Lung microvascular endothelial cell (primary cell): ENCODE measurements around the gene PKHD1. TPM values are rescaled to one million over a fixed set of nuclear protein-coding genes. Genes with fewer than 3 reads are reported as not detected.
"Not testable (repeated sequence)": the region's sequence is repeated elsewhere in the genome, so short reads cannot be mapped to it uniquely, and the experiment has no call there.

Experiments used
- DNase-seq, 2 donors: peaks; one replicate each; pipeline versions ENCODE4 v3.0.0 to v3.0.0-alpha.2; 2010; ENCODE audit warnings: low read depth in 2 of 2
- total RNA-seq: library from RNA; depleted of rRNA; stranded (reverse); fragments of >200 nt; gene quantifications from 2 replicates; pipeline ENCODE4 v1.2.1, GENCODE V29; 2014

The PKHD1 gene
- total RNA-seq, 1 donor from 2014 or later = not detected

DNA sequence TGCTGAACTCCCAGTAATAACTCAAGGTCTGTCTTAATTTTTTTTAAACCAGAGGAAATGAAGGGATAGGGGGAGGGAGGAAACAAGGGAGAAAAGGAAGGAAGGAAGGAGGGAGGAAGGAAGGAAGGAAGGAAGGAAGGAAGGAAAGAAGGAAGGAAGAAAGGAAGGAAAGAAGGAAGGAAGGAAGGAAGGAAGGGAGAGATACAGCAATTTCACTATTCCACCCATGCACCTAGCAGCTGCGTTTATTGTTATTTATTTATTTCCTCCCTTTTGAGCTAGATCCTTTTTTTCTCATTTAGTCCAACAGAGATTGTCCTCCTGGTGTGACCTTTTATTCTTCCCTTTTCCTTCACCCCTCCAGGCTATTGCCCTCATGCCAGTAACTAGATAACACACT, 97.6 kb downstream of the PKHD1 start:
- no peak for DNase-seq

DNA sequence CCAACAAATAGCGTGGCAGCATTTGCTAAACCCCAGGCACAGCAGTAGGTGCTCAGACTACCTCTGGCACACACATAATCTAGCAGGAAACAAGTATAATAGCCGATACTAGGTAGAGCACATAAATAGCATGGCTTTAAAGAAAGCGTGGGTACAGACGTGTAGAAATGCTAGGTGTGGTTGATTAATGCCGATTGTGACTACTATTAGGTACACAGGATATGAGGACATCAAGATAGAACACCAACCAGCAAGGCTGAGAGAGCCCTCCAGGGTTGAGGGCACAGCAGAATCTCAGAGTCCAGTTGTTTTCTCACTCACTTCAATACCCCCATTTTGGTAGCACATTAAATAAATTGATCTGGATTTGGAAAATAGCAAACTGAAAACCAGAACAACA, 100.5 kb downstream of the PKHD1 start:
- no peak for DNase-seq

DNA sequence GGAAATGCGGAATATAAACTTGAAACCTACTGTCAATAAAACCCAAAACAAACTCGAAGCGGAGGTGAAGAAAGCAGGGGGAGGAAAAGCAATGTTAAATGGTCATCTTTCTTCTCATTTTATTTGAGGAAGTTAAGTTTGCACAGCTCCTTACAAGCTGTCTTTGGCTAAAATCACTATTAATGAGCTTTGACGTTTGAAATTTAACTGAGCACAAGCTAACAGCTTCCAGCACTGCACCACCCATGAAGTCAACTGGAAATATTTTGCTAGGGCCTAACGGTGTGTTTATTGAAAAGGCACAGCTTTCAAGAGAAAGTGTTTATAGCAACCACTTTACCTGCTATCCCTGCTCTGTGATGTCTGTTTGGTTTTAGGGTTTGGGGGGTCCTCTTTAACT, 103.8 kb downstream of the PKHD1 start:
- no peak for DNase-seq

DNA sequence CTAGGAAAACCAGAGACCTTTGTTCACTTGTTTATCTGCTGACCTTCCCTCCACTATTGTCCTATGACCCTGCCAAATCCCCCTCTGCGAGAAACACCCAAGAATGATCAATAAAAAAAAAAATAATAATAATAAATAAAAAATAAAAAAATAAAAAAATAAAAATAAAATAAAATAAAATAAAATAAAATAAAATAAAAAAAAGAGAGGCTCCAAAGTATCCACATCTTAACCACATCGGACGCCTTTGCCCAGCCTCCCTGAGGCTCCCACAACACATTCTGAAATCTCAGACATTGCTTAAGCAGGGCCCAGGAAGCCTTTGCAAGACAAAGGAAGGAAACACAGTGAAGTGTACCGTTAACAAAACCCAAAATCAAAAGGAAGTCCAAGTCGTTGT, 104.7 kb downstream of the PKHD1 start:
- not testable (repeated sequence) for DNase-seq

DNA sequence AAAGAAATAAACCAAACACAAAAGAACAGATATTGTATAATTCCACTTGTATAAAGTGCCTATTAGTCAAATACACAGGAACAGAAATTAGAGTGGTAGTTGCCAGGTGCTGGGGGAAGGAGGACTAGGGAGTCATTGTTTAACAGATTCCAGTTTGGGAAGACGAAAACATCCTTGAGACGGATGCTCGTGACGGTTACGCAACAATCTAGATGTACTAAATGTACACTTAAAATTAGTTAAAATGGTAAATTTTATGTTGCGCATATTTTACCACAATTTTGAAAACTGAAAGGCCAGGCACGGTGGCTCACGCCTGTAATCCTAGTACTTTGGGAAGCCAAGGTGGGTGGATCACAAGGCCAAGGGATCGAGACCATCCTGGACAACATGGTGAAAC, 111.0 kb downstream of the PKHD1 start:
- no peak for DNase-seq

DNA sequence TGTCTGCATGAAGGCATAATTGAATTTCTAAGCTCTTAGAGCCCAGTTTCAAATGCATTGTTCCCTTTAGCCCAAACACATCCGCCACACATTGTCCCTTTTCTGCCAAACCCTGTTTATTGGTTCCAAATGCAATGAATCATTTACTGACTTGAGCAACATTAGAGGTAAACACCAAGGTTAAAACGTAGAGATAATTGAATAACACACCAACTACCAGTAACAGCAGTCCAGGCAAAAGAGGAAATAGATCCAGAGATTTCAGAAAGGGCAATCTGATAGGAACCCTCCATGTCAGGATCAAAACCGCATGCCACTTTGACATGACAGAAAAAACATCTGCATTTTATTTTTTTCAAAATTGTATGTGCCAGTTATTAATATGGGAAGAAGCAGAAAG, 114.8 kb downstream of the PKHD1 start:
- no peak for DNase-seq

DNA sequence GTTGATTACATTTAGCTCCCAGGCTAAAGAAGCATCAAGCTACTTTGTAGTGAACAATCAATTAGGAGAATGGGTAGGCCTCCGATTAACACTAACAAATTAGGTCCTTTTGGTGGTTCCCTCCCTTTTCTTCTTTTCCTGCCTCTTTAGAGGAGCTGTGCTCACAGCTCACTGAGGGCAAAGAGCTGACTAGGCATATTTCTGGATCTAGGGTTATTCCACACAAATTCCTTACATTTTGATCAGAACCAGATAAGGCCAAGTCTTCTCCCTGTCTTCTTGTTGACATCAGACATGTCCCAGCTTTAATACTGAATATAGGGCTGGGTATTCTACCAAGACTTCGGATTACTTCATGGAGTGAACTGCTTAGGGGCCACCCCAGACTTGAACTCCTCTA, 119.1 kb downstream of the PKHD1 start:
- DNase-seq = no peak

DNA sequence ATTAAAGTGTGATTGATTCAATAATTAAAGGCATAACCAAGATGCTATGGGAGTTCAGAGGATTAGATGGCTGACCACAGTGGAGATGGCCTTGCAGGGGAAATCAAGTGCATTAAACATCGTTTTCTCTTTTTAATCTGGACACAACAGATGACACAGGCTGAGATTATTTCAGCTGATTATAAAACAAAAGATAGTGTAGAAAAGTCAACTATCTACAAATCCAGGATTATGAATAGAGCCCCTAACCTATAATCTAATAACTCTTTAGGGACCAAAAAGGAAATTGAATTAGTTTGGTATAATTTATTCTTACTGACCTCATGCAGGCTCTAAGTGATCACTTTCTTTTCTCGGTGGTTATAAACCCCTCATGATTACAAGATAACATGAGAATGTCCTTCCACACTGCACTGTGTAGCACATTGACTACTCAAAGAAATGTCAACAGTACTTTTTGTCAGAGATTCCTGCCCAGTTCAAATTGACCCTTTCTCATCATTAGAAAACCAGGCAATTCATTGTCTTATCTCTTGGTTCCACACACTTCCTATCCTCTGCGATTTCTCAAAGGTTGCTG, 122.1 kb downstream of the PKHD1 start:
- DNase-seq = no peak

DNA sequence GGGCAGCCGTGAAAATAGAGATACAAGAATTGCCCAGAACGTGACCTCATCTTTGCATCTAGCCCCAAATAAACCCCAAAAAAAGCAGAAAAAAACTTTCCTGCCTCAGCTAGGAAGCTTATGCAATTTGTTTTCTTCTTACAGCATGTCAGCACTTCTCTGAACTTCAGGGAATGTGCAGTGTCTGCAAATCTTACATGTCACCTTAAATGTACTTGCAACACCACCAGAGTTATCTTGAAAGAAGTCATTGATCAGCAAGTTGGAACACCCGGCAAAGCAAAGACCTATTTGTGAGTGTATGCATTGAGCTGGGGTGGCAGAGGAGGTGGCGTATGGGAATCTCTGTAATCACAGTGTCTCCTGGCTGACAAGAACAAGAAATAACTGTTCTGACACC, 123.4 kb downstream of the PKHD1 start:
- DNase-seq = no peak

DNA sequence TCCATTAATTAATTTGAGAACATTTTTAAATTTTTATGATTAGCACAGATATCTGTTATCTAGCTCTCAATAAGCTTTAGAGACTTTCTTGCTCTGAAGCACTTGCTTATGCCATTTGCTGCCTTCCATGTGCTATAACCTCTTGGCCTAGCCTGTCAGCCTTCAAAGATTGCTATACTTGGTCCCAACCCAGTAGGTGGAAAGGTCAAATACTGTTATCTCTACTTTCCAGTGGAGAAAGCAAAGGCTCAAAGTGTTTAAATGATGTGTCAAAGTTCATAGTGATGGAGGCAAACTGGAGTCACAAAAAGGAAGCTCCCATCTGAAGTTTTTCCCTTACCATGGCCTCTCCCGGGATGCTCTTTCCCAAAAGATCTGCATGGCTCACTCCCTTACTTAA, 125.1 kb downstream of the PKHD1 start:
- no peak for DNase-seq

DNA sequence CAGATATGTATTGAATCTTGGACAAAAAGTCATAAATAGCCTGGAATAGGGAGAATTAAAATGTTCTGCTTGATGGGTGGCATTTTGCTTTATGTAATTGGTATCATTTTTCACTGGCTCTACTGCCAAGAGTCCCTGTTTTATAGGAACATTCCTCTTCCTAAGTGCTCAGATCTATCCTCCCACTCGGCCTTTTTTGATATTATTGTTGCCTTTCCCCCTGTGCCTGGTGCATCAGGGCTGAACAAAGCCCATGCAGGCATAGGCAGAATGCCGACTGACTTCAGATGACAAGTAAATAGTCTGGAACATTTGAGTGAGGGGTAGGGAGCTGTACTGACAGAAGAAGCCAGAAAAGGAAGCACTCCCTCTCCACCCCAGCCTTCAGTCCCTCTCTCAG, 127.0 kb downstream of the PKHD1 start:
- no peak for DNase-seq

DNA sequence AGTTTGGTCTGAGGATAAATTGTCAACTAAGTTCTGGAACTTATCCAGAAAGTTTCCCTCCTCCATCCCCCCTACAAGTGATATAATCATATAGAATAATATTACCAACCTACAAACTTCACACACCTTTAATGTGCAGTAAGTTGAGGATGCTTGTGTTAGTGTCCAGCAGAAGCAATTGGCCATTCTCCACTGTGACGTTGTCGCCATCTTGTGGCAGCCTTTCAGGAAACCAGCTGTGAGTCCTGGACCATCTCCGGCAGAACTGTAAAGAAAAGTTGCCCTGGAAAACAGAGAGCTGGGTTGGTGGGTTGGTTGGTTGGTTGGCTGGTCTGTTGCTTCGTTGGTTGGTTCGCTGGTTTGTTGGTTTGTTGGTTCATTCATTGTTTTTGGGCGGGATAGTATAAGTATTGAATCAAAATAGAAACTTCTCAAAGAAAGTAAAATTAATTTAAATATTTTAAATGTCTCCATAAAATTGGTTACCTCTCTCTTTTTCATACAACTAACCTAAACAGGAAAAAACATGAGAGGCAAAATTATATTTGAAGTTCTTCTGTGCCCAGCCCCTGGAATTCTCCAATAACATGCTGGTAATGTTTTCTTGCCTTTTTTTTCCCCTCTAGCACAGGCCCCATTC, 127.5 kb downstream of the PKHD1 start:
- peak; percentile 69 to 79 for DNase-seq

DNA sequence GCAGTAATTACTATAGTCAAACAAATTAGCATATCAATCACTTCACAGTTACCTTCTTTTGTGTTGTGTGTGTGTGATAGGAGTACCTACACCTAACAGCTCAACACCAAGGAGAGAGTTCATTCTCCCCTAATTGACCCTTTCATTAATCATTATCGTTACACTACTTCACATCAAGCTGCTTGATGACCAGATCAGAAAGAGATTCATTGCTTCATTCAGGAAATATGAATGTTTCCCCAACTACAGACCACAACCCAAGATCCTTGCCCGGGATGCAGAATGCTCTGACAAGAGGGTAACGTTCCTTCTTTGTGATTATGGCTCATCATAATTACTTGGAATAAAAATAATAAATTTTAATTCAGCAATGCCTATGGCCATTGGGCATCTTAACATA, 132.7 kb downstream of the PKHD1 start:
- DNase-seq = no peak

DNA sequence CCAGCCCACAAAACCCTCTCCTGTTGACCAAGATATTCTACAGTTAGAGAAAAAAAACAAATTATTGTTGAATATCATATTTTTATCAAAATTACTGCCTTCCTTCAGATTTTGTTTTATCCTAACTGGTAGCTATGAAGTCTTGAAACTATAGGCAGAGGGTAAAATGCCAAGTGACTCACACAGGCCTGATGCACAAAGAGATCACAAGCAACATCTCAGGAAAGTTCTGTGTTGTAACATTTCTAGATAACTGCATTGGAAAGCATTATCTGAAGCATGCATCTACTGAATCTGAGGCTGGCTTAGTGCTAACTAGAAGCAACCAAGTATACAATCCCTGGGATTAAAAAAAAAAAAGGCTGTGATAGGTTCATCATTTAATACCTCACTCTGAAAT, 134.2 kb downstream of the PKHD1 start:
- DNase-seq = no peak

DNA sequence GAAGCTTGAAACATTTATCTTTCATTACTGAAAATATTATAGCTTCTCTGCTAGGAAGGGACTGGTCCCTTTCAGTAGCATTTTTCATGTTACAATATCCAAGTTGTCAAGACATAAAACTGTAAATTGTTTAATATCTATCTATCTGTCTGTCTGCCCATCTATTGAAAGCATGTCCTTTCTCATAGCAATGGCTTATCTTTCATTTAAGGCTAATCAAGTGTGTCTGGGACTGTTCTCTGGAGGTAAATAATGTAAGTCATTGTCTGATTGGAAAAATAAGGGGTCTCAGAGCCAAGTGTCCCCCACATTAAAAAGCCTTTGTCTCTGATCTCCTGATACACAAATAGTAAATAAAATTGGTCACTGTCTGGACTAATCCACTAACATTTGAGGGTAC, 135.5 kb downstream of the PKHD1 start:
- no peak for DNase-seq

DNA sequence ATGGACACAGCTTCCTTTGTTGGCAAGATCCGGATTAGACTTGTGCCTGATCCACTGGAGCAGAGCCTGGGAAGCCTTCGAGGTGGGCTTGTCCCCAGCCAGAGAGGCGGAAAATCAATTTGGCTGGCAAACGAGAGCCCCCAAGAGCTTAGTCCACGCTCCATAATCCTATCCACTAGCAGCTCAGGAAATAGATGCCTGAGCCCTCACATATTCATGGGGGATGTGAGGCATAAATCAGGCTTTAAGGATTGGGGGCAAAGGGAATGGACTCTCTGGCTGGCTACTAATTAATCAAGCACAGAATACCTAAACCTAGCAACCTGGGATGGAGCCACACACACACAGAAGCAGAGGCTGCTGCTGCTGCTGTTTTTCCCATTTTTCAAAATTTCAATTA, 137.9 kb downstream of the PKHD1 start:
- no peak for DNase-seq

DNA sequence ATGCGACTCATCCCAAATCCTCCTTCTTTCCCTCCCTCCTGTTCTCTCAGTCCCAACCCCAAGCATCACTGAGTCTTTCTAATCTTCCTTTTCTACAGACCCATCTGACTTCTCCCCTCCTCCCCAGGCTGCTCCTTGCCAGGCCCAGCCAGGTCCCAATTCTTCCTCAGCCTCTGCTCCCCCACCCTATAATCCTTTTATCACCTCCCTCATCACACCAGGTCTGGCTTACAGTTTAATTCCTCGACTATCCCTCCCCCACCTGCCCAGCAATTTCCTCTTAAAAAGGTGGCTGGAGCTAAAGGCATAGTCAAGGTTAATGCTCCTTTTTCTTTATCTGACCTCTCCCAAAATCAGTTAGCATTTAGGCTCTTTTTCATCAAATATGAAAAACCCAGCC, 147.7 kb downstream of the PKHD1 start:
- not testable (repeated sequence) for DNase-seq

DNA sequence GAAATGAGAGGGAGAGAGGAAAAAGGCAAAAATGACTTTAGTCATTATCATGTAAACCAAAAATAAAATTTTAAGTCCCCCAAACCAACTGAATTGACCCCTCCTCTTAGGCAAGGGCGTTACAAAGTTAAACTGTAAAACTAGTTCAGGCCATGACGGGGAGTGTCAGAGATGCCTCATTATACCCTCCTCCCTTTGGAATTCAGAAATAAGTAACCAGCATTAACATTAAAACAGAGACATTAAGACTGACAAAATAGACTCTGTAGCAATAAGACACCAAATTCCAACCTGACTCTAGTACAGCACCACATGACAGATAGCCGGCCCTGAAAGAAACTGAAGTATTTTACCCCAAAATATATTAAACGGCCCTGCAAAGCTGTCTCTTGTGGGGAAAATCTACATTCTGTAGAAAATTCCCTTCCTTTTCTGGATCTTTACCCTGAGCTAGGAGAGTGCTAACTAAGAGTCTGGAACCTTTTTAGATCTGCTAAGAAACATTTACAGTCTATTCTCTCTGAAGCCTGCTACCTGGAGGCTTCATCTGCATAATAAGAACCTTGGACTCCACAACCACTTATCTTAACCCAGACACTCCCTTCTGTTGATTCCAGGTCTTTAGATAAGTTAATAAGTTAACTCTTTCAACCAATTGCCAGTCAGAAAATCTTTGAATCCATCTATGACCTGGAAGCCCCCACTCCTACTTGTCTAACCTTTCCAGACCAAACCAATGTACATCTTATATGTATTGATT, 150.7 kb downstream of the PKHD1 start:
- no peak for DNase-seq

DNA sequence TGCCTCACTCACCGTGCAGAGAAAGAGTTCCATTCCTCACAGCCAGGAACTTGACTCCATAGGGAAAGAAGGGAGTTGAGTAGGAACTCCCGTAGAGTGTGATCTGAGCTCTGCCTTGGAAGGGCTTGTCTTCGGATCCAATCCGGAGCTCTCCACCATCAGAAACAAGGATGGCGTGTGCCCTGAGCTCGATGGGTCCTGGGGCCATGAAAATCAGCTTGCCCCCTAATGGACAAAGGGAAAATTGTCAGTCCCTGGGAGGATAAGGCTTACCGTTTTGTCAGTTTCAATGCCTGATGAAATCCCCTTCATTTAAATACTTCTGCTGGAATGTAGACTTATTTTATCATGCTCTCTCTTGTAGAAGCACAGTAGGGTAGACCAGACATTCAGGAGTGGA, 153.3 kb downstream of the PKHD1 start:
- DNase-seq = peak in 1 of 2 donors; percentile 12

DNA sequence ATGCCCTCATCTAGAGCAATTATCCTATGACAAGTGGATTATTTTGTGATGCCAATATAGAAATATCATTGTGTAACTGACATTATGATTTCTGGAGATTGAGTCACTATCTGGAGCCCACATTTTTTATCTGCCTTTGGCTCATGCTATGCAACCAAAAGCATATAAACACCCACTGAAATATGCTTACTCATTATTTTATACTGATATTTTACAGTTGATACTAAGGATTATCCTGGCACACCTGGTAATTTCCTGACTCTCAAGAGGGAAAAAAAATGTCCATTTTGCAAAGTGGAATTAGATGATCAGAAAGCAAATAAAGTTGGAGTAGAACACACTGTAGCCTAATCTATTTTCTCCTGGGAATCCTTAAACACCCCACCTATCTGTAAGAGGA, 154.5 kb downstream of the PKHD1 start:
- no peak for DNase-seq

DNA sequence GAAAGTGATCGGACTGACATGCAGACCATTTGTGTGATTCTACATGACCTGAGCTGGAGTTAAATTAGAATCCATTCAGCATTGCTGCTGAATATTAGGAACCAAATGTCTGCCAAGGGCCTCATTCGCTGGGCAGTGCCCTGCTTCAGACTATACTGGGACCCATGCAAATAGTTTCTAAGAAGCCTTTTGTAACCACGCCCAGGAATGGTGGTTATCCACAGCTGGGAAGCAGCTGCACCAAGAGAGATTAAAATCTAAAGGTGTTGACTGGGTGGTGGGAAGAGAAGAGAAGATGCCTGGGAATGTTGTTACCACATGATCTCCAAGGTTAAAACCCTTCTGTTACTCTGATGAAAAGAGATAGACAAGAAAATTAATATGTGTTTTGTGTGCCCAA, 156.8 kb downstream of the PKHD1 start:
- no peak for DNase-seq

DNA sequence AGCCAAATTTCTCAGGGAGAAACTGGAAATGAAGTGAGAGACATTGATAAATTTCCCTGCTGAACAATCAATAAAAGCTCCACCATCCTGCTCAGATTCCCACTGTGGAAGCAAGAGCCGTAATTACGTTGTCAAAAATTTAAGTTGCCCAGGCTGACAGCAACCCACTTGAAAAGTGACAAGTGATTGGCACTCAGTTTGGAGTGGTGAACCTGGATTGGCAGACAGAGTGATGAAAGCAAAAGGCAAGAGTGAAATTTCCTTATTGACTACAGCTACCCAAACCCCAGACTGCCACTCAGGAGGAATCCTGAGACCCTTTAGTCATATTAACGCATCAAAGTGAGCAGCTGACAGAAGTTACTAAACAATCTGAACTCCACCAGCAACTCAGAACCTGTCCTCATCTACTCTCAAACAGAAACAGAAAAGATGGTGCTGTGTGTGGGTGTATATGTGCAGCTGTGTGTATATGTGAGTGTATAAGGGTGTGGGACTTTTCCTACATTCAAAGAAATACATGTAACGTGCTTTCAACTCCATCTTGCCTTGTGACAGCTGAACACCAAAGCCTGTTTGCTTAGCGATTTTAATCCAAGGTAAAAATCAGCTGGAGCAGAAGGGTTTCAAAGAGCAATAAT, 157.4 kb downstream of the PKHD1 start:
- DNase-seq = no peak

DNA sequence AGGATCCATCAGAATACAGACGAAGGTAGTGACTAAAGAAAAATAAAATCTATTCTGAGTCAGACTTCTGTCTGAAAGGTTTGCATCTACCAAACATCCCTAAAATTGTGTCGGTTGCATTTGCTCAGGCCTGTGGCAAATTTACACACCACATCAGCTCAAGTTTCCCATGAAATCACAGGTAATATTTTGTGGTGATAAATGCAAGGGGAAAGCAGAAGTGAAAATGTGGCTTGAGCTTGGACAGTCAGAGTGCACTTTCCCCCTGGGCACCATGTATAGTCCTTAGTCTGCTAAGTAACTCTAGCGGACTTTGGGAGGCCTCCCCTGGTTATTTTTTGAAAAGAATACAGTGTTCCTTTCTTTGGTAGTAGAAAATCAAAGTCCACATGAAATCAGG, 159.1 kb downstream of the PKHD1 start:
- DNase-seq = no peak
